Activated CD8-positive, alpha-beta memory T cell treated with anti-CD3 and anti-CD28 coated beads for 1 hour (primary cell): Measurements from ENCODE around the gene AUTS2.

Experiments used
- DNase-seq, 2 donors: peaks; one replicate each; pipeline ENCODE4 v3.0.0-alpha.2; 2020; ENCODE audit warnings: low read depth in 1 of 2; ENCODE audit errors: extremely low read depth in 1 of 2

The AUTS2 gene

GRCh38 chr7:70680743-70681468 is 1082.6 kb downstream of the AUTS2 start:
- DNase-seq: no peak

- no peak for DNase-seq
Measured at GRCh38 chr7:70681469-70682350, 1083.4 kb downstream of the AUTS2 start.

- no peak for DNase-seq
Measured at GRCh38 chr7:70684173-70684572, 1085.9 kb downstream of the AUTS2 start.

GRCh38 chr7:70693321-70693685 is 1095.0 kb downstream of the AUTS2 start:
- DNase-seq: no peak

- peak; percentile 31 to 51 for DNase-seq
Measured at GRCh38 chr7:70693686-70694433, 1095.6 kb downstream of the AUTS2 start.

GRCh38 chr7:70694434-70694970 is 1096.2 kb downstream of the AUTS2 start:
- no peak for DNase-seq

GRCh38 chr7:70694971-70695794 is 1096.9 kb downstream of the AUTS2 start:
- DNase-seq: no peak

- DNase-seq: no peak
Measured at GRCh38 chr7:70695795-70696083, 1097.5 kb downstream of the AUTS2 start.

- DNase-seq: no peak
Measured at GRCh38 chr7:70696201-70696754, 1098.0 kb downstream of the AUTS2 start.

- no peak for DNase-seq
Measured at GRCh38 chr7:70698219-70698832, 1100.1 kb downstream of the AUTS2 start.

- DNase-seq: no peak
Measured at GRCh38 chr7:70699271-70699670, 1101.0 kb downstream of the AUTS2 start.

GRCh38 chr7:70700055-70700940 is 1102.0 kb downstream of the AUTS2 start:
- DNase-seq: no peak

GRCh38 chr7:70700941-70701425 is 1102.7 kb downstream of the AUTS2 start:
- DNase-seq: no peak

- no peak for DNase-seq
Measured at GRCh38 chr7:70701477-70701876, 1103.2 kb downstream of the AUTS2 start.

GRCh38 chr7:70701991-70702390 is 1103.7 kb downstream of the AUTS2 start:
- DNase-seq: no peak

GRCh38 chr7:70703785-70704184 is 1105.5 kb downstream of the AUTS2 start:
- DNase-seq: no peak

- no peak for DNase-seq
Measured at GRCh38 chr7:70704831-70705346, 1106.6 kb downstream of the AUTS2 start.

- DNase-seq: no peak
Measured at GRCh38 chr7:70706204-70706603, 1107.9 kb downstream of the AUTS2 start.
